ENCODE data around the gene LMNTD2.

Gene LMNTD2

DNA sequence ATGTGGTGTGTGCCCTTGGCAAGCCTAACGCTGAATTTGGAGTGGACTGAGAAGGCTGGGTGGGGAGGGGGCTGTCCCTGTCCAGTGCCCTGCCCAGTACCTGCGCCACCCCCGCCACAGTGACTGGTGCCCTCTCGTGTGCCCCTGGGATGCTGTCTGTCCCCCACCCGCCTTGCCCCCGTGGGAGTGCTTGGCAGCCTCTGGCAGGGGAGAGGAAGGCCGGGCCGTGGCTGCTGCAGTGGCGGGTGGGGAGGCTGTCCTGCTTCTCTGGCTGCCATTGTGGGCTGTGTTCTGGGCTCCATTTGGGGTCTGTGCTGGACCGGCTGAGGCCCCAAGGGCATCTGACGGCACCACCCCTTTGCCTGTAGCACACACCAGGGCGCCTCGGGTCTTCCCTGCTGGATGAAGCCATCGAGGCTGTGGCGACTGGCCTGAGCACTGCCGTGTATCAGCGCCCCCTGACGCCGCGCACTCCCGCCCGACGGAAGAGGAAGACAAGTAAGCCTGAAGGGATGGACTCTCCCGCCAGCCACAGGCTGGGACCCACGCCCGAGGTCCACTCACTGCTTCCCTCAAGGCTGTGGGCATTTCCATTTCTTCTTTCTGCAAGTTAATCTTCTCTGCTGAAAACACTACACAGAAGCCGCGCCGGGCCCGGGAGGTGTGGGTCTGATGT lies 37.6 kb upstream of the LMNTD2 start:
- TF ChIP-seq RAD21 (IDR thresholded peaks at IDR 0.05; ENCODE audit: low read depth) (no peak), TEAD4 (IDR thresholded peaks at IDR 0.05) (no peak), CEBPB (IDR thresholded peaks at IDR 0.05) (no peak), TCF12 (IDR thresholded peaks at IDR 0.05; ENCODE audit: low read depth) (no peak), CREB1 (IDR thresholded peaks at IDR 0.05; ENCODE audit: low read depth) (no peak), EGR1 (IDR thresholded peaks at IDR 0.05) (no peak), REST (IDR thresholded peaks at IDR 0.05; ENCODE audit: low read depth) (no peak)

DNA sequence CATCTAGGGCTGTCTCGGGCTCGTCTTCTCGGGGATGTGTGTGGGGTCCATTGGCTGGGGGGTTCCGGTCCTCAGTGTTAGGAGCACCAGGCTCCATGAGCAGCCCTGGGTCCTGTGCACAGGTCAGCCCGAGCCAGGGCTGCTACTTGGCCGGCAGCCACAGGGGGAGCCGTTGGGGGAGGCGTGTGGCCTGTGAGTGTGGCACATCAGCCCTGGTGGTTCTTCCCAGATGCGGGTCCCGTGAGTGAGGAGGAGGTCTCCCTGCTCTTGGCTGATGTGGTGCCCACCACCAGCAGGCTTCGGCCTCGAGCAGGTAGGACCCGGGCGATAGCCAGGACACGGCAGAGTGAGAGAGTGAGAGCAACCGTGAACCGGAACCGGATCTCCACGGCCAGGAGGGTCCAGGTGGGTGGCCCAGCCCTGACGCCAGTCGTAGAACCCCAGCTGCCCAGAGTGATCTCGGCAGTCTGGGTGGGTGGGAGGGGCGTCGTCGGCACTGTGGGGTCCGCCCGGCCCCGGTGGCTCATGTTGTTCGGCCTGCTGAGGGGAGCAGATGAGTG lies 36.7 kb upstream of the LMNTD2 start:
- TF ChIP-seq CREB1 (IDR thresholded peaks at IDR 0.05; ENCODE audit: low read depth) (no peak), CEBPB (IDR thresholded peaks at IDR 0.05) (no peak), RAD21 (IDR thresholded peaks at IDR 0.05; ENCODE audit: low read depth) (no peak), EP300 (IDR thresholded peaks at IDR 0.05; ENCODE audit: borderline replicate concordance) (no peak), TAF1 (IDR thresholded peaks at IDR 0.05; ENCODE audit: low read depth) (no peak), YY1 (IDR thresholded peaks at IDR 0.05; ENCODE audit: low read depth) (no peak), USF1 (IDR thresholded peaks at IDR 0.05) (no peak), TEAD4 (IDR thresholded peaks at IDR 0.05) (no peak), REST (IDR thresholded peaks at IDR 0.05; ENCODE audit: low read depth) (no peak), NFIC (IDR thresholded peaks at IDR 0.05) (no peak), EGR1 (IDR thresholded peaks at IDR 0.05) (no peak), TCF12 (IDR thresholded peaks at IDR 0.05; ENCODE audit: low read depth) (no peak), FOXM1 (IDR thresholded peaks at IDR 0.05; ENCODE audit: borderline replicate concordance, low read depth) (no peak), ZBTB7A (IDR thresholded peaks at IDR 0.05; ENCODE audit: low read depth) (no peak)
- TF ChIP-seq, protein P1, sequence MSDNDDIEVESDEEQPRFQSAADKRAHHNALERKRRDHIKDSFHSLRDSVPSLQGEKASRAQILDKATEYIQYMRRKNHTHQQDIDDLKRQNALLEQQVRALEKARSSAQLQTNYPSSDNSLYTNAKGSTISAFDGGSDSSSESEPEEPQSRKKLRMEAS (IDR thresholded peaks at IDR 0.05) = no peak

DNA sequence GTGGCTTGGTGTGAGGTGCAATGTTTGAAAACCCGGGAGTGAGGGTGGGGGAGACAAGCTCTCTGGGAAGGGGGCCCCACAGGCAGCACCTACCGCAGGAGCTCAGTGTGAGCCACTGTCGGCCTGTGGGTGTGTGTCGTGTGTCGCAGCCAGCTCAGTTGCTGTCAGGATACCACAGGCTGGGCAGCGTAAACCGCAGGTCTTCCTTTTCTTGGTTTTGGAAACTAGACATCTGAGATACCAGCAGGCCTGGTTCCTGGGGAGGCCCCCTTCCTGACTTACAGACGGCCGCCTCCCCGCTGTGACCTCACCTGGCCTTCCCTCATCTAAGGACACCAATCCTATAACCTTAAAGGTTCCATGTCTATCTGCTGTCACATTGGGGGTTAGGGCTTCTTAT lies 35.8 kb upstream of the LMNTD2 start:
- no peak for TF ChIP-seq TEAD4 (IDR thresholded peaks at IDR 0.05)
- TF ChIP-seq TAF1 (IDR thresholded peaks at IDR 0.05; ENCODE audit: low read depth) = no peak
- TF ChIP-seq CEBPB (IDR thresholded peaks at IDR 0.05) = no peak

GRCh38 chr11:595400-595799 lies 34.9 kb upstream of the LMNTD2 start:
- no peak for TF ChIP-seq TAF1 (IDR thresholded peaks at IDR 0.05; ENCODE audit: low read depth)
- TF ChIP-seq TEAD4 (IDR thresholded peaks at IDR 0.05) = no peak
- TF ChIP-seq, protein P1 (IDR thresholded peaks at IDR 0.05) = no peak
- TF ChIP-seq YY1 (IDR thresholded peaks at IDR 0.05; ENCODE audit: low read depth) = no peak
- no peak for TF ChIP-seq ZBTB7A (IDR thresholded peaks at IDR 0.05; ENCODE audit: low read depth)
- TF ChIP-seq CEBPB (IDR thresholded peaks at IDR 0.05) = no peak

GRCh38 chr11:593347-593746 lies 32.8 kb upstream of the LMNTD2 start:
- no peak for TF ChIP-seq ZBTB7A (IDR thresholded peaks at IDR 0.05; ENCODE audit: low read depth)
- no peak for TF ChIP-seq EGR1 (IDR thresholded peaks at IDR 0.05)
- TF ChIP-seq CEBPB (IDR thresholded peaks at IDR 0.05) = no peak
- no peak for TF ChIP-seq CREB1 (IDR thresholded peaks at IDR 0.05; ENCODE audit: low read depth)
- no peak for TF ChIP-seq EP300 (IDR thresholded peaks at IDR 0.05; ENCODE audit: borderline replicate concordance)
- no peak for TF ChIP-seq REST (IDR thresholded peaks at IDR 0.05; ENCODE audit: low read depth)
- TF ChIP-seq TAF1 (IDR thresholded peaks at IDR 0.05; ENCODE audit: low read depth) = no peak
